IMR-90 (cell line): ENCODE data around the gene SPAAR. TPM values are rescaled to one million over a fixed set of nuclear protein-coding genes. Genes with fewer than 3 reads are reported as not detected.
A peak's percentile ranks its signal among the peaks of the same experiment; 100 is the strongest.

ENCODE experiments used
- ATAC-seq: fragments of 200-7000 bp; cut with Tn5 transposase; 2 replicates; pipeline ENCODE4 v1.9.1; 2020; ENCODE audit warnings: low read depth, mild to moderate bottlenecking, moderate library complexity
- BruUV-seq: library from RNA; stranded (reverse); fragments of 400-500 nt; replicated peaks from 2 replicates; lab custom pipeline; 2021; lab: Mats Ljungman, UMichigan
- CTCF ChIA-PET: fragments of 300-600 bp; formaldehyde crosslinking; extraction: SDS; loops from one replicate; lab custom pipeline; 2021; ENCODE audit warnings: antibody characterized with exemption; lab: Yijun Ruan, JAX
- POLR2A ChIA-PET: fragments of 300-600 bp; sonication (Branson Sonifier 250); formaldehyde crosslinking; loops from one replicate; lab custom pipeline; 2022; ENCODE audit warnings: antibody characterized with exemption; ENCODE audit not compliant: unreplicated experiment; lab: Charles Lee
- DNase-seq: peaks from one replicate; pipeline ENCODE4 v3.0.0; 2013
- H2AFZ ChIP-seq: replicated peaks from 2 replicates; pipeline ENCODE3; 2013; ENCODE audit warnings: low read length, mild to moderate bottlenecking; ENCODE audit not compliant: poor library complexity
- H2AK5ac ChIP-seq: 2 replicates; pipeline ENCODE4 v1.6.1; 2013; ENCODE audit warnings: low read depth, low read length, inconsistent platforms
- H2AK9ac ChIP-seq: replicated peaks from 2 replicates; pipeline ENCODE3; 2013; ENCODE audit warnings: mild to moderate bottlenecking, low read depth, low read length, moderate library complexity; ENCODE audit not compliant: poor library complexity
- H2BK120ac ChIP-seq: 2 replicates; pipeline ENCODE4 v1.6.1; 2013; ENCODE audit warnings: low read depth, low read length, inconsistent platforms
- H2BK15ac ChIP-seq: 3 replicates; pipeline ENCODE4 v1.6.1; 2013; ENCODE audit warnings: low read depth, low read length, inconsistent platforms
- H2BK20ac ChIP-seq: 2 replicates; pipeline ENCODE4 v1.6.1; 2013; ENCODE audit warnings: low read depth, mild to moderate bottlenecking, inconsistent platforms, low read length, moderate library complexity
- H2BK5ac ChIP-seq: 2 replicates; pipeline ENCODE4 v1.6.1; 2013; ENCODE audit warnings: mild to moderate bottlenecking, low read depth, low read length, inconsistent platforms; ENCODE audit not compliant: poor library complexity, severe bottlenecking
- H3K14ac ChIP-seq: replicated peaks from 2 replicates; pipeline ENCODE4 v1.6.1; 2013; ENCODE audit warnings: low read depth, low read length, inconsistent platforms
- H3K18ac ChIP-seq: 2 replicates; pipeline ENCODE4 v1.6.1; 2013; ENCODE audit warnings: low read depth, low read length, control low read depth
- H3K23ac ChIP-seq: 2 replicates; pipeline ENCODE4 v1.6.1; 2013; ENCODE audit warnings: low read depth, low read length, inconsistent platforms
- H3K27ac ChIP-seq: 2 replicates; pipeline ENCODE4 v1.5.1; 2013; ENCODE audit warnings: mild to moderate bottlenecking, control low read depth, low read length; ENCODE audit not compliant: insufficient read depth
- H3K27me3 ChIP-seq: 2 replicates; pipeline ENCODE4 v1.6.1; 2013; ENCODE audit warnings: low read length; ENCODE audit not compliant: control insufficient read depth, insufficient read depth
- H3K36me3 ChIP-seq: 2 replicates; pipeline ENCODE4 v1.6.1; 2013; ENCODE audit warnings: low read length, mixed read lengths; ENCODE audit not compliant: control insufficient read depth, insufficient read depth
- H3K4ac ChIP-seq: 2 replicates; pipeline ENCODE4 v1.6.1; 2013; ENCODE audit warnings: low read depth, low read length, inconsistent platforms
- H3K4me1 ChIP-seq: 2 replicates; pipeline ENCODE4 v1.6.1; 2013; ENCODE audit warnings: low read length, mixed read lengths; ENCODE audit not compliant: control insufficient read depth, insufficient read depth
- H3K4me2 ChIP-seq: 2 replicates; pipeline ENCODE4 v1.6.1; 2013; ENCODE audit warnings: low read depth, mild to moderate bottlenecking, control low read depth, low read length, moderate library complexity
- H3K4me3 ChIP-seq: 2 replicates; pipeline ENCODE4 v1.5.1; 2013; ENCODE audit warnings: low read depth, mild to moderate bottlenecking, control low read depth, low read length, moderate library complexity; ENCODE audit not compliant: insufficient read depth
- H3K56ac ChIP-seq: 2 replicates; pipeline ENCODE4 v1.6.1; 2013; ENCODE audit warnings: low read length, inconsistent platforms; ENCODE audit not compliant: insufficient read depth; ENCODE audit errors: extremely low read depth
- H3K79me1 ChIP-seq, 2 experiments: 2 replicates each; pipeline ENCODE4 v1.6.1; 2013; ENCODE audit warnings: low read length in 2 of 2, inconsistent platforms in 1 of 2, low read depth in 1 of 2
- H3K9ac ChIP-seq: 2 replicates; pipeline ENCODE4 v1.6.1; 2013; ENCODE audit warnings: low read depth, low read length, control low read depth
- H3K9me1 ChIP-seq: 2 replicates; pipeline ENCODE4 v1.6.1; 2013; ENCODE audit warnings: low read length, inconsistent platforms; ENCODE audit not compliant: insufficient read depth
- H3K9me3 ChIP-seq: 2 replicates; pipeline ENCODE4 v1.6.1; 2013; ENCODE audit warnings: low read length; ENCODE audit not compliant: control insufficient read depth, insufficient read depth
- H4K20me1 ChIP-seq: 2 replicates; pipeline ENCODE4 v1.6.1; 2013; ENCODE audit warnings: low read length, inconsistent platforms; ENCODE audit not compliant: insufficient read depth
- H4K5ac ChIP-seq: 2 replicates; pipeline ENCODE4 v1.6.1; 2013; ENCODE audit warnings: mild to moderate bottlenecking, low read depth, low read length, control low read depth
- H4K8ac ChIP-seq, 2 experiments: 2 replicates each; pipeline ENCODE4 v1.6.1; 2013; ENCODE audit warnings: low read depth in 2 of 2, low read length in 2 of 2, control low read depth in 1 of 2, inconsistent platforms in 1 of 2
- H4K91ac ChIP-seq: 2 replicates; pipeline ENCODE4 v1.6.1; 2013; ENCODE audit warnings: low read depth, low read length, inconsistent platforms; ENCODE audit not compliant: insufficient read depth
- CEBPB ChIP-seq: IDR thresholded peaks from 2 replicates; pipeline ENCODE4 v1.6.1; 2012; ENCODE audit warnings: low read depth, low read length, improper control_type of control experiment
- MAZ ChIP-seq: IDR thresholded peaks from 2 replicates; pipeline ENCODE4 v1.6.1; 2012; ENCODE audit warnings: low read depth, mild to moderate bottlenecking, low read length, improper control_type of control experiment, moderate library complexity, borderline replicate concordance
- MXI1 ChIP-seq: IDR thresholded peaks from 2 replicates; pipeline ENCODE4 v1.6.1; 2012; ENCODE audit warnings: low read depth, mild to moderate bottlenecking, low read length, moderate library complexity, borderline replicate concordance
- POLR2A ChIP-seq: IDR thresholded peaks from 2 replicates; pipeline ENCODE4 v1.6.1; 2012; ENCODE audit warnings: mild to moderate bottlenecking, low read depth, low read length
- WGBS, 2 experiments: methylation state at CpG; one replicate each; pipeline versions ENCODE4 v1.1.5 to v1.1.7; 2013; ENCODE audit warnings: missing lambda C conversion rate in 2 of 2; ENCODE audit not compliant: insufficient read length in 1 of 2; ENCODE audit errors: extremely low coverage in 2 of 2; 5-methylcytosine and 5-hydroxymethylcytosine counted together
- dilution Hi-C: fragments of 300-500 bp; cut with HindIII; formaldehyde crosslinking; loops from one replicate; pipeline ENCODE4 v1.14.3; 2018; ENCODE audit warnings: low sequenced_read_pairs; ENCODE audit not compliant: unreplicated experiment
- in situ Hi-C: fragments of 300-500 bp; cut with MboI; formaldehyde crosslinking; loops from 3 replicates; pipeline ENCODE4 v1.14.3; 2019; ENCODE audit warnings: low sequenced_read_pairs, inconsistent platforms, mixed read lengths
- intact Hi-C: fragments of 100-400 bp; cut with micrococcal nuclease; formaldehyde crosslinking; loops from 2 replicates; pipeline ENCODE4 v1.10.0; 2022
- polyA plus RNA-seq, 3 experiments: library from polyadenylated mRNA; depleted of rRNA; stranded (reverse); fragments of >200 nt; gene quantifications; 2 replicates each; pipeline ENCODE4 v1.2.3, GENCODE V29; 2012; ENCODE audit warnings: low replicate concordance in 1 of 3
- total RNA-seq: library from RNA; depleted of rRNA; stranded (reverse); fragments of >200 nt; gene quantifications from 2 replicates; pipeline ENCODE4 v1.2.3, GENCODE V29; 2012

SPAAR gene
- total and polyA plus RNA-seq, 2 of the 4 experiments (the other 2 are of a cell fraction), result 0.18 to 0.32 TPM

GRCh38 chr9:35906923-35907699 is 2.2 kb upstream of the SPAAR start:
- peak overlapping the region; percentile 30 for H3K4me2 ChIP-seq
- DNase-seq (peak; percentile 75), ATAC-seq (peak; percentile 21)
- H4K91ac ChIP-seq, result peak overlapping the region; percentile 99
- H3K14ac ChIP-seq, result peak overlapping the region; percentile 99
- POLR2A ChIA-PET, result interaction anchor here (0.8 to 1.3 kb wide), 3 partner anchors 17 to 52 kb away, joined by 3 to 8 read pairs (median 4); no protein-coding TSS in a partner anchor
- H3K27ac ChIP-seq, result peak overlapping the region; percentile 93
- TF ChIP-seq CEBPB, result peak; percentile 88
- TF ChIP-seq MXI1, result 0 out of 2 replicates have a peak, but pooled peaks have one; percentile 4
- TF ChIP-seq MAZ, result peak; percentile 75; the same call in 1 of the 2 replicates
- no peak for TF ChIP-seq POLR2A
- H2BK120ac ChIP-seq, result peak overlapping the region; percentile 99
- H3K56ac ChIP-seq, result peak overlapping the region; percentile 91
- H3K4me3 ChIP-seq, result no peak overlapping the region
- BruUV-seq, result no TSS peak
- in situ Hi-C loops (no loop called here), intact Hi-C loops (no loop called here), dilution Hi-C loops (no loop called here)
- H4K5ac ChIP-seq, result peak overlapping the region; percentile 95
- H3K9me3 ChIP-seq, result no peaks in the 10 kb centered on the region
- H3K18ac ChIP-seq, result peak overlapping the region; percentile 94
- peak overlapping the region; percentile 79; the same call in 2 of the 3 replicates for H2BK15ac ChIP-seq
- peak overlapping the region; percentile 99 for H2AK5ac ChIP-seq
- peak overlapping the region; percentile 56 for H3K9ac ChIP-seq
- 29% methylated on average over 4 of the region's 14 CpGs; no CpG with 5 or more reads in 1 of the 2 experiments for WGBS, 2 experiments
- H3K23ac ChIP-seq, result peak overlapping the region; percentile 99
- peak overlapping the region; percentile 95 for H2AK9ac ChIP-seq
- peaks cover 46% of the 10 kb centered on the region for H3K4me1 ChIP-seq
- peak overlapping the region; percentile 98 for H2BK5ac ChIP-seq
- H2BK20ac ChIP-seq, result peak overlapping the region; percentile 98
- H3K79me1 ChIP-seq, result peaks cover 0 to 36% of the 10 kb centered on the region in 2 experiments; a peak in 2 of 4 replicates
- peak overlapping the region; percentile 85 for H2AFZ ChIP-seq
- peaks cover 26% of the 10 kb centered on the region for H3K9me1 ChIP-seq
- H3K27me3 ChIP-seq, result no peaks in the 10 kb centered on the region
- CTCF ChIA-PET, result interaction anchor here (0.7 to 4.1 kb wide), 6 partner anchors 17 to 195 kb away, joined by 3 to 21 read pairs (median 4); no protein-coding TSS in a partner anchor
- peak overlapping the region; percentile 96 to 97 for H4K8ac ChIP-seq
- peak overlapping the region; percentile 100 for H3K4ac ChIP-seq
- H4K20me1 ChIP-seq, result no peaks in the 10 kb centered on the region
- H3K36me3 ChIP-seq, result no peaks in the 10 kb centered on the region
